PC-9 (cell line): ENCODE measurements around the gene LRCOL1. TPM values are rescaled to one million over a fixed set of nuclear protein-coding genes. Genes with fewer than 3 reads are reported as not detected.

Experiments
- BruUV-seq: library from RNA; stranded (reverse); fragments of 400-500 nt; replicated peaks from 2 replicates; lab custom pipeline; 2021; lab: Mats Ljungman, UMichigan
- CTCF ChIA-PET: fragments of 300-600 bp; sonication (Branson Sonifier 250); formaldehyde crosslinking; loops from one replicate; lab custom pipeline; 2022; ENCODE audit warnings: antibody characterized with exemption; lab: Charles Lee
- POLR2A ChIA-PET: fragments of 300-600 bp; sonication (Branson Sonifier 250); formaldehyde crosslinking; loops from one replicate; lab custom pipeline; 2022; ENCODE audit warnings: antibody characterized with exemption; ENCODE audit not compliant: unreplicated experiment; lab: Charles Lee
- DNase-seq, 2 experiments: peaks; one replicate each; pipeline versions ENCODE4 v3.0.0 to v3.0.0-alpha.2; 2015 to 2022; ENCODE audit warnings: mixed read lengths in 1 of 2
- H2AFZ ChIP-seq: fragments of 200-600 bp; sonication (generic); 2 replicates; pipeline ENCODE4 v1.8.1; 2017; ENCODE audit warnings: antibody characterized with exemption
- H3F3A ChIP-seq: fragments of 200-600 bp; sonication (generic); 2 replicates; pipeline ENCODE4 v1.8.1; 2017; ENCODE audit warnings: antibody characterized with exemption, mild to moderate bottlenecking, low read depth; ENCODE audit not compliant: insufficient read depth
- H3K27ac ChIP-seq: fragments of 200-600 bp; sonication (generic); 2 replicates; pipeline ENCODE4 v1.6.1; 2016; ENCODE audit warnings: mixed run types
- H3K27me3 ChIP-seq: fragments of 200-600 bp; sonication (generic); 2 replicates; pipeline ENCODE4 v1.6.1; 2016; ENCODE audit warnings: low read depth, mixed run types; ENCODE audit not compliant: insufficient read depth
- H3K36me3 ChIP-seq: fragments of 200-600 bp; sonication (generic); 2 replicates; pipeline ENCODE4 v1.6.1; 2016; ENCODE audit warnings: low read depth, mixed run types
- H3K4me1 ChIP-seq: fragments of 200-600 bp; sonication (generic); replicated peaks from 2 replicates; pipeline ENCODE4 v1.6.1; 2016; ENCODE audit warnings: mixed run types; ENCODE audit not compliant: insufficient read depth
- H3K4me2 ChIP-seq: fragments of 200-600 bp; sonication (generic); 2 replicates; pipeline ENCODE4 v1.6.1; 2017; ENCODE audit warnings: mixed run types
- H3K4me3 ChIP-seq: fragments of 200-600 bp; sonication (generic); 2 replicates; pipeline ENCODE4 v1.6.1; 2016; ENCODE audit warnings: mixed run types
- H3K79me2 ChIP-seq: fragments of 200-600 bp; sonication (generic); 2 replicates; pipeline ENCODE4 v1.6.1; 2017; ENCODE audit warnings: low read depth, mixed run types
- H3K9me2 ChIP-seq: fragments of 200-600 bp; sonication (generic); 2 replicates; pipeline ENCODE4 v1.8.1; 2017; ENCODE audit warnings: mild to moderate bottlenecking; ENCODE audit not compliant: insufficient read depth
- H3K9me3 ChIP-seq: fragments of 200-600 bp; sonication (generic); 2 replicates; pipeline ENCODE4 v1.8.1; 2016; ENCODE audit warnings: low read depth; ENCODE audit not compliant: insufficient read depth
- H4K20me1 ChIP-seq: fragments of 200-600 bp; sonication (generic); 2 replicates; pipeline ENCODE4 v1.8.1; 2017; ENCODE audit not compliant: insufficient read depth
- EZH2 ChIP-seq: fragments of 200-600 bp; sonication (generic); IDR thresholded peaks from 2 replicates; pipeline ENCODE4 v1.8.0; 2017; ENCODE audit warnings: antibody characterized with exemption, low read depth
- intact Hi-C: fragments of 100-400 bp; cut with micrococcal nuclease; formaldehyde crosslinking; loops from one replicate; pipeline ENCODE4 v1.10.0; 2022; ENCODE audit not compliant: unreplicated experiment
- total RNA-seq: library from RNA; stranded (reverse); gene quantifications from 2 replicates; pipeline ENCODE4 v1.2.3, GENCODE V29; 2021
- TF ChIP-seq, protein P1 (sequence below): fragments of 200-600 bp; sonication (generic); conservative IDR thresholded peaks from 2 replicates; pipeline ENCODE4 v1.6.1; 2017; ENCODE audit warnings: mixed run types, antibody characterized with exemption, mild to moderate bottlenecking, moderate library complexity

Gene LRCOL1
- total RNA-seq, 1 experiment from 2014 or later: not detected

GRCh38 chr12:132581348-132582057, 28.9 kb downstream of the LRCOL1 start:
- POLR2A ChIA-PET: no interaction called here
- Histone ChIP-seq H3K9me3 (no peaks in the 10 kb centered on the region), H3K4me1 (no peaks in the 10 kb centered on the region), H2AFZ (no peak overlapping the region), H4K20me1 (peaks cover 9% of the 10 kb centered on the region; the same call in 1 of the 2 replicates), H3K4me3 (no peak overlapping the region), H3K79me2 (no peaks in the 10 kb centered on the region), H3K27me3 (no peaks in the 10 kb centered on the region), H3K9me2 (no peaks in the 10 kb centered on the region), H3K36me3 (no peaks in the 10 kb centered on the region), H3F3A (no peaks in the 10 kb centered on the region; the same call in 1 of the 2 replicates), H3K4me2 (no peak overlapping the region), H3K27ac (no peak overlapping the region)
- no peak for DNase-seq
- no peak for TF ChIP-seq EZH2
- TF ChIP-seq, protein P1, sequence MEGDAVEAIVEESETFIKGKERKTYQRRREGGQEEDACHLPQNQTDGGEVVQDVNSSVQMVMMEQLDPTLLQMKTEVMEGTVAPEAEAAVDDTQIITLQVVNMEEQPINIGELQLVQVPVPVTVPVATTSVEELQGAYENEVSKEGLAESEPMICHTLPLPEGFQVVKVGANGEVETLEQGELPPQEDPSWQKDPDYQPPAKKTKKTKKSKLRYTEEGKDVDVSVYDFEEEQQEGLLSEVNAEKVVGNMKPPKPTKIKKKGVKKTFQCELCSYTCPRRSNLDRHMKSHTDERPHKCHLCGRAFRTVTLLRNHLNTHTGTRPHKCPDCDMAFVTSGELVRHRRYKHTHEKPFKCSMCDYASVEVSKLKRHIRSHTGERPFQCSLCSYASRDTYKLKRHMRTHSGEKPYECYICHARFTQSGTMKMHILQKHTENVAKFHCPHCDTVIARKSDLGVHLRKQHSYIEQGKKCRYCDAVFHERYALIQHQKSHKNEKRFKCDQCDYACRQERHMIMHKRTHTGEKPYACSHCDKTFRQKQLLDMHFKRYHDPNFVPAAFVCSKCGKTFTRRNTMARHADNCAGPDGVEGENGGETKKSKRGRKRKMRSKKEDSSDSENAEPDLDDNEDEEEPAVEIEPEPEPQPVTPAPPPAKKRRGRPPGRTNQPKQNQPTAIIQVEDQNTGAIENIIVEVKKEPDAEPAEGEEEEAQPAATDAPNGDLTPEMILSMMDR: no peak
- intact Hi-C loops: no loop called here
- no TSS peak for BruUV-seq
- CTCF ChIA-PET: no interaction called here

DNA sequence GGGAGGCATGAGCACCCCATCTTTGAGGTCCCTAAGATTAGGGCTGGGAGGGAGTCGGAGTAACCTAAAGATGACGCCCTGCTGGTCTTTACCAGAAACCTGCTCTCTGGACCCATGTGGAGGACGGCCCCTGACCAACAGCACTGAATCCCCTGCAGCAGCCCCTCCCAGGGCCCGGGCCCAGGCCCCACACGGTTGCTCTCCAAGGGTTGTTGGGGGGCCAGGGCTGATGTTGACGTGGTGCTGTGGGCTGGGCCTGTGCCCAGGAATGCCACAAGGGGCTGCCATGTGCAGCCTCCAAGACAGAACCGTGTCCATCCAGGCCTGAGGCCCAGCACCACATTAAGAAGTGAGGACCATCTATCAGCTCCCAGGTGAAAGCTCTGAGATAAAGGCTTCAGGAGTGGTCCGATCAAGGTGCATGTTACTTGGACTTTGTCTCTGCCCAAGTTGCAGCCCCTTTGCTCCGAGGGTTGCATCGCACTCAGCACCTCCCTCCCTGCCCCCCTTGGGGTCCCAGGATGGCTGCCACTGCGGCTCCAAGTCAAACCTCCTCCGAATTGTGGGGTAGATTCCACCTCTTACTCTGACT, 29.6 kb downstream of the LRCOL1 start:
- Histone ChIP-seq H3K4me1 (no peaks in the 10 kb centered on the region), H3K36me3 (no peaks in the 10 kb centered on the region), H4K20me1 (peaks cover 9% of the 10 kb centered on the region; the same call in 1 of the 2 replicates), H3K79me2 (no peaks in the 10 kb centered on the region), H3K4me3 (no peak overlapping the region), H3K4me2 (no peak overlapping the region), H3K9me3 (no peaks in the 10 kb centered on the region), H3F3A (no peaks in the 10 kb centered on the region; the same call in 1 of the 2 replicates), H2AFZ (no peak overlapping the region), H3K9me2 (no peaks in the 10 kb centered on the region), H3K27ac (no peak overlapping the region), H3K27me3 (no peaks in the 10 kb centered on the region)
- BruUV-seq: no TSS peak
- CTCF ChIA-PET: no interaction called here
- POLR2A ChIA-PET: no interaction called here
- DNase-seq: no peak
- no peak for TF ChIP-seq EZH2
- TF ChIP-seq, protein P1: no peak
- intact Hi-C loops: no loop called here

- no peak for DNase-seq
- Histone ChIP-seq H2AFZ (no peak overlapping the region), H3K79me2 (no peaks in the 10 kb centered on the region), H3K27me3 (no peaks in the 10 kb centered on the region), H3K4me2 (no peak overlapping the region), H3K9me3 (no peaks in the 10 kb centered on the region), H3K36me3 (no peaks in the 10 kb centered on the region), H4K20me1 (peaks cover 9% of the 10 kb centered on the region; the same call in 1 of the 2 replicates), H3K9me2 (no peaks in the 10 kb centered on the region), H3F3A (no peaks in the 10 kb centered on the region; the same call in 1 of the 2 replicates), H3K4me3 (no peak overlapping the region), H3K4me1 (no peaks in the 10 kb centered on the region), H3K27ac (no peak overlapping the region)
- TF ChIP-seq EZH2: no peak
- TF ChIP-seq, protein P1: no peak
- no TSS peak for BruUV-seq
- intact Hi-C loops: no loop called here
- CTCF ChIA-PET: no interaction called here
- POLR2A ChIA-PET: no interaction called here
Measured at GRCh38 chr12:132579744-132580143, 30.6 kb downstream of the LRCOL1 start.
